HG02938 (cell line): ENCODE data around the gene RPS27L.
"Not testable (repeated sequence)": the region's sequence is repeated elsewhere in the genome, so short reads cannot be mapped to it uniquely, and the experiment has no call there.

Experiments used
- ATAC-seq: cut with Tn5 transposase; IDR thresholded peaks from one replicate; pipeline ENCODE4 v1.9.1; 2021; ENCODE audit warnings: mild to moderate bottlenecking, moderate library complexity; ENCODE audit not compliant: unreplicated experiment

The RPS27L gene

DNA sequence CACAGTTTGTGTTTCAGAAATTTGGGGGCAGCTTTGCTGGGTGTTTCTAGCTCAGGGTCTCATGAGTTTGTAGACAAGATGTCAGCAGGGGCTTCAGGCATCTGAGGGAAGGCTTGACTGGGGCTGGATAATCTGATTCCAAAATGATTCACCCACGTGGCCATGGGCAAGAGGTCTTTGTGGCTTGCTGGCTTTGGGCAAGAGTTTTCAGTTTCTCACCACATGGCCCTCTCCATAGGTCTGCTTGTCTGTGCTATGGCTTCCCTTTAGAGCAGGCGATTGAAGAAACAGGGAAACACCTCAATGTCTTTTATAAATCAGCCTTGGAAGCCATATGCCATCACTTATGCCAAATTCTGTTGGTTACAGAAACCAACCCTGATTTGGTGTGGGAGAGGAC is 11.9 kb downstream of the RPS27L start:
- no peak for ATAC-seq

DNA sequence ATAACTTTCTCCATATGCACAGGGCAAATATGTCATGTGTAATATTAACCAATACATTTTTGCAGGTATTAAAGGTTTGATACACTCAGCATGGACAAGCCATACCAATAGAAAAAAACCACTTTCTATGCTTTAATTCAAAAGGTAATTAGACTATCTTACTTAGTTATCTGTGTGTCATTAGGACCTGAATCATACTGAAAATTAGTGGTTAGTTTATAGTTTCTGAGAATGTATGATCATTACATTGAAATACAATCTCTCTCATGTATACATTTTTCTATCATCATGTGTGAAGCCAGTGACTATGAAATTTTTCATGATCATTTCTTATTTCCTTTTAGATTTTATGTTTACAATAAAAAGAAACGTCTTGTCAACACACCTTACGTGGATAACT is 16.3 kb downstream of the RPS27L start:
- no peak for ATAC-seq

DNA sequence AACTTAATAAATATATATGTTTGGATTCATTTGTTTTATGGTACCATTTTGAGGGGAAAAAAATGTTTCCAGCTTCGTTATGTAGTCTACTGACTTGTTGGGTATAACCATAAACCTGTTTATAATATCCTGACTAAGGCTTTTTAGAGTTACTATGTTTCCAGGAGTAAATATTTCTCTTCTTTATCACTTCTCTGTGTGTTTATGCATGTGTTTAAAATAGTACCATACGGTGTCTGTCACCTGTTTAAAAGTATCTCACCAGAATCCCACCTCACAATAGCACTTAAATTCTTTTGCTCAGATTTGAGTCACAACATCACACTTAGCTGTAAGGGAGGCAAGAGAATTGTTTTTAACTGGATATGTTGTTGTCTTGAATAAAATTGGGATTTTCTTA is 20.5 kb downstream of the RPS27L start:
- ATAC-seq = no peak

DNA sequence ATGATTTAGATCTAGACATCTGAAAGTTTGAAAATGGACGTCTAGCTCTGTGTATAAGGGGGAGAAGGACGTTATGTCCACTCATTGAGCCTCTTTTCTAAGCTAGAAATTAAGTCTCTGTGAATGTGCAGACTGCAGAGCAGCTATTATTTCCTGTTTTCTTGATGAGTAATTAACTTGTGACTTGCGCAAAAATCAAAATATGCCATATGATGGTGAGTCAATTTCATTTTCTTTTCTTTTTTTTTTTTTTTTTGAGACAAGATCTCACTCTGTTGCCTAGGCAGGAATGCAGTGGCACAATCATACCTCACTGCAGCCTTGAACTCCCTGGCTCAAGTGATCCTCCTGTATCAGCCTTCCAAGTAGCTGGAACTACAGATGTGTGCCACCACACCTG is 21.5 kb downstream of the RPS27L start:
- no peak for ATAC-seq

DNA sequence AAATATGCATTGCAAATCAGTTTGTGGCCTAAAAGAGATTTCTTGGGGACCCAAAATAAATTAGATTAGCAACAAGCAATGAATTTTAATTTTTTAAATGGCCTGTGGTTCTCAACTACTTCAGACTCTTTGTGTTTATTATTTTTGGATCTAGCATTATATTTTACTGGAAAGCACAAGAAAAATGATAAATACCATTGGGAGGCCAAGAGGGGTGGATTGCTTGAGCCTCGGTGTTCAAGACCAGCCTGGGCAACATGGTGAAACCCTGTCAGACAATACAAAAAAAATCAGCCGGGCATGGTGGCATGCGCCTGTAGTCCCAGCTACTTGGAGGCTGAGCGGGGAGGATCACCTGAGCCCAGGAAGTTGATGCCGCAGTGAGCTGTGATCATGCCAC is 22.0 kb downstream of the RPS27L start:
- ATAC-seq = no peak

GRCh38 chr15:63134245-63134985 is 22.9 kb downstream of the RPS27L start:
- no peak for ATAC-seq

- no peak for ATAC-seq
Observed at GRCh38 chr15:63133786-63134185, 23.5 kb downstream of the RPS27L start.

GRCh38 chr15:63126726-63127125 is 30.6 kb downstream of the RPS27L start:
- no peak for ATAC-seq

- no peak for ATAC-seq
Observed at GRCh38 chr15:63124506-63124905, 32.8 kb downstream of the RPS27L start.

GRCh38 chr15:63122002-63122875 is 35.0 kb downstream of the RPS27L start:
- ATAC-seq = peak; percentile 82

GRCh38 chr15:63121382-63122001 is 35.8 kb downstream of the RPS27L start, which contains the start of gene LACTB:
LACTB (plus strand) TSS chr15:63121861; CDS start chr15:63121872, 11 bp downstream.
- peak; percentile 65 for ATAC-seq

- ATAC-seq = no peak
Observed at GRCh38 chr15:63118854-63119253, 38.4 kb downstream of the RPS27L start.

DNA sequence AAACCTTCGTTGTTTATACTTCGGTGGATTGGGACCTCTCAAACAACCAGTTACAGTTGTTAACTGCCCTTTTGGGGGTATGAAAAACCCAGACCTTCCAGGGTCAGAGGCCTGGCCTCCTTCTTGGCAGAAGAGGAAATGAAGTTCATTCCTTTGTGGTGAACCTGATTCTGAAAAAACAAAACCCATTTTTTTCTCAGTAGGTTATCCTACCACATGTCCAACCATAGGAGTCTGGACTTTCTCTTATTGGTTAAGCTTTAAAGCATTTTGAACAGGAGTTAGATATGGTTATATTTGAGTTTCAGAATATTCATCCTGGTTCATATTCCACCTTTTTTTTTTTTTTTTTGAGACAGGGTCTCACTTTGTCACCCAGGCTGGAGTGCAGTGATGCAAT is 42.8 kb downstream of the RPS27L start:
- no peak for ATAC-seq

DNA sequence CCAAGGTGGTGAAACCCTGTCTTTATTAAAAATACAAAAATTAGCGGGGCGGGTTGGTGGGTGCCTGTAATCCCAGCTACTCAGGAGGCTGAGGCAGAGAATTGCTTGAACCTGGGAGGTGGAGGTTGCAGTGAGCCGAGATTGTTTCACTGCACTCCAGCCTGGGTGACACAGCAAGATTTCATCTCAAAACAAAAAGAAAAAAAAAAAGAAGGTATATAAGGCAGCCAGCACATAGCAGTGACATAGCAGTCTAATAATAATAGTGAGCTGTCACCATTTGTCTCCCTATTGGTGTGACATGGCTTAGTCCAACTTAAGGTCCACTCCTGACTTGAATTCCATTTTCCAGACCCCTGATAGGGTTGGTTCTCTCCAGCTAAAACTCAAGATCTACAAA is 44.4 kb downstream of the RPS27L start:
- ATAC-seq = no peak

DNA sequence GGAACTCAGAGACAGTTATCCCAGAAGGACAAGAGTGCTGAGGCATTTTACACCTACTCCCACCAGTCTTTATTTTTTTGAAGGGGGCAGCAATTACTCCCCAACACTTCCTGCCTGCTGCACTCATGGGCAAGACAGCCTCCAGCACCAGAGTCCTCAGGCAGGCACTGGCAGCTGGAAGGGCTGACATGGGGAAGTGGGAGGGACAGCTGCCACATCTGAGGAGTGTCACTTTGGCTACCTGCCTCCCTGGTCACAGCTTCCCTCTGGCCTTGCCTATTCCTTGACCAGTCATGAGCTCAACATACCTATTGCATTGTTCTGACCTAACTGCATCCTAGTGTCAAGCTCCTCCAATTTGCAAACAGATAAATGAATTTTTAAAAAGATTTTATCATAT is 45.8 kb downstream of the RPS27L start:
- no peak for ATAC-seq

- ATAC-seq = no peak
Observed at GRCh38 chr15:63110428-63111026, 46.8 kb downstream of the RPS27L start.

GRCh38 chr15:63109920-63110319 is 47.4 kb downstream of the RPS27L start:
- ATAC-seq = no peak

DNA sequence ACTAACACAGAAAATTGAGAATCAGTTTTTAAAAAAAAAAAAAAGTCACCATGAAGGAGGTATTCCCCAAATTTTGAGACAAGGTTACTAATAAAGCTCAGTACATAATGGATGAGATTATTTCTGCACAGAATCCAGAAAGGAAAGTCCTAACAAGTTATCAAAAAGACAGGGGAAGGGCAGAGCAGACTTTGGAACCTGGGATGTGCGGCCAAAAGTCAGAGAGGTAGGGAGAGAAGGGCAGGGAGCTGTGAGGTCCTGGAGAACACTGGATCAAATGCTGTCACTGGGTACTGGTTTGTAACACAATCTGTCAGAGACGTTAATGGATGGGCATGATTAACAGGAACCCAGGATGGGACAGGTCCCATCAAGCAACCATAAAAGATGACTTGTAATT is 47.8 kb downstream of the RPS27L start:
- no peak for ATAC-seq

- no peak for ATAC-seq
Observed at GRCh38 chr15:63107895-63108546, 49.3 kb downstream of the RPS27L start.

- not testable (repeated sequence) for ATAC-seq
Observed at GRCh38 chr15:63105354-63105753, 51.9 kb downstream of the RPS27L start.

DNA sequence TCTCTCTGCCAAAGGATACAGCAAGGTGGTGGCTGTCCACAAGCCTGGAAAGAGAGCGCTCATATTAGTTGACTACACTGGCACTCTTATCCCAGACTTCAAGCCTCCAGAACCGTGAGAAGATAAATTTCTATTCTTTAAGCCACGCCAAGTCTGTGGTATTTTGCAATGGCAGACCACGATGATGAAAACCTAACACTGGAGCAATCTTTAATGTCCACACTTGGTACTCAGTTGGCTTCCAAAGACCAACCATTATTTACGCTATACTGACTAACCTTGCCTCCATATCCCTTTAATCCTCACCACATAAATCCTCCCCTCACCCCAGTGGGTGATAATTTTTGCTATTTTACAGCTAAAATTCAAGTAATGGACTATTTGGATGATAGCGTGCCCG is 52.5 kb downstream of the RPS27L start:
- ATAC-seq = no peak
